Endothelial cell (in vitro differentiated cells): ENCODE results near the gene MED10. TPM values are rescaled to one million over a fixed set of nuclear protein-coding genes. Genes with fewer than 3 reads are reported as not detected.

ENCODE experiments used
- DNase-seq: peaks from one replicate; pipeline ENCODE4 v3.0.0; 2021; ENCODE audit warnings: low spot score
- H3K27ac Mint-ChIP-seq: one replicate; pipeline ENCODE4 v1.8.0; 2021; ENCODE audit warnings: mixed read lengths, inconsistent platforms; ENCODE audit not compliant: unreplicated experiment
- H3K27me3 Mint-ChIP-seq: one replicate; pipeline ENCODE4 v1.8.0; 2021; ENCODE audit warnings: mild to moderate bottlenecking, moderate library complexity, mixed read lengths, inconsistent platforms; ENCODE audit not compliant: unreplicated experiment
- H3K36me3 Mint-ChIP-seq: one replicate; pipeline ENCODE4 v1.8.0; 2021; ENCODE audit warnings: mild to moderate bottlenecking, low read depth, mixed read lengths, inconsistent platforms; ENCODE audit not compliant: unreplicated experiment
- H3K4me1 Mint-ChIP-seq: one replicate; pipeline ENCODE4 v1.8.0; 2021; ENCODE audit warnings: mild to moderate bottlenecking, mixed read lengths, inconsistent platforms; ENCODE audit not compliant: unreplicated experiment
- H3K4me3 Mint-ChIP-seq: one replicate; pipeline ENCODE4 v1.8.0; 2021; ENCODE audit warnings: mild to moderate bottlenecking, mixed read lengths, inconsistent platforms; ENCODE audit not compliant: unreplicated experiment
- H3K9me3 Mint-ChIP-seq: one replicate; pipeline ENCODE4 v1.8.0; 2021; ENCODE audit warnings: mixed read lengths, inconsistent platforms; ENCODE audit not compliant: unreplicated experiment
- total RNA-seq: library from RNA; stranded (reverse); fragmentation: NEBNext Ultra II Directional; extraction: Animal tissue kit (Norgen Biotek cat#: 25700); gene quantifications from one replicate; pipeline ENCODE4 v1.2.1, GENCODE V29; 2021; ENCODE audit not compliant: unreplicated experiment
- TF ChIP-seq, protein P1 (sequence below): fragments of 200-600 bp; sonication (generic); IDR thresholded peaks from one replicate; pipeline ENCODE4 v1.5.0; 2021; ENCODE audit warnings: antibody characterized with exemption; ENCODE audit not compliant: unreplicated experiment

The MED10 gene
- total RNA-seq, 1 donor from 2014 or later = 53.0 TPM

DNA sequence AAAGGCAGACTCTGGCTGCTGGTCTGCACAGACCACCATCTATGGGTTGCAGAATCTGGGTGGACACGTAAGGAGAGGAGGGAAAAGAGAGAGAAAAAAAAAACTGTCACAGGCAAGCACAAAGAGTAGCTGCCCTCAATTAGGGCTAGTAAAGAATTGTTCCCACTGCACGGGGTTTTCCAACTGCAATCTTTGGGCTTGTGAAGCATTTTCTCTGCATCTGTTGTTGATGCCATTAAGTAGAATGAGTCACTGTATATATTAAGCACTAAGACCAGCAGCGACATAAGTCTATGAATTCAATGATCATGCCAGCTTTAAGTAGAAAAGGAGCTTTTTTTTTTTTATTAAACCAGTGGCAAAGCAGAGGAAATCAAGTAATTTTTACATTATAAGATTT lies 40.2 kb downstream of the MED10 start:
- Mint-ChIP-seq H3K36me3 (peaks cover 3% of the 10 kb centered on the region), H3K9me3 (no peaks in the 10 kb centered on the region), H3K4me3 (no peak overlapping the region), H3K27me3 (peaks cover 2% of the 10 kb centered on the region), H3K27ac (no peak overlapping the region), H3K4me1 (no peaks in the 10 kb centered on the region)
- TF ChIP-seq, protein P1, sequence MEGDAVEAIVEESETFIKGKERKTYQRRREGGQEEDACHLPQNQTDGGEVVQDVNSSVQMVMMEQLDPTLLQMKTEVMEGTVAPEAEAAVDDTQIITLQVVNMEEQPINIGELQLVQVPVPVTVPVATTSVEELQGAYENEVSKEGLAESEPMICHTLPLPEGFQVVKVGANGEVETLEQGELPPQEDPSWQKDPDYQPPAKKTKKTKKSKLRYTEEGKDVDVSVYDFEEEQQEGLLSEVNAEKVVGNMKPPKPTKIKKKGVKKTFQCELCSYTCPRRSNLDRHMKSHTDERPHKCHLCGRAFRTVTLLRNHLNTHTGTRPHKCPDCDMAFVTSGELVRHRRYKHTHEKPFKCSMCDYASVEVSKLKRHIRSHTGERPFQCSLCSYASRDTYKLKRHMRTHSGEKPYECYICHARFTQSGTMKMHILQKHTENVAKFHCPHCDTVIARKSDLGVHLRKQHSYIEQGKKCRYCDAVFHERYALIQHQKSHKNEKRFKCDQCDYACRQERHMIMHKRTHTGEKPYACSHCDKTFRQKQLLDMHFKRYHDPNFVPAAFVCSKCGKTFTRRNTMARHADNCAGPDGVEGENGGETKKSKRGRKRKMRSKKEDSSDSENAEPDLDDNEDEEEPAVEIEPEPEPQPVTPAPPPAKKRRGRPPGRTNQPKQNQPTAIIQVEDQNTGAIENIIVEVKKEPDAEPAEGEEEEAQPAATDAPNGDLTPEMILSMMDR = no peak
- DNase-seq = no peak

DNA sequence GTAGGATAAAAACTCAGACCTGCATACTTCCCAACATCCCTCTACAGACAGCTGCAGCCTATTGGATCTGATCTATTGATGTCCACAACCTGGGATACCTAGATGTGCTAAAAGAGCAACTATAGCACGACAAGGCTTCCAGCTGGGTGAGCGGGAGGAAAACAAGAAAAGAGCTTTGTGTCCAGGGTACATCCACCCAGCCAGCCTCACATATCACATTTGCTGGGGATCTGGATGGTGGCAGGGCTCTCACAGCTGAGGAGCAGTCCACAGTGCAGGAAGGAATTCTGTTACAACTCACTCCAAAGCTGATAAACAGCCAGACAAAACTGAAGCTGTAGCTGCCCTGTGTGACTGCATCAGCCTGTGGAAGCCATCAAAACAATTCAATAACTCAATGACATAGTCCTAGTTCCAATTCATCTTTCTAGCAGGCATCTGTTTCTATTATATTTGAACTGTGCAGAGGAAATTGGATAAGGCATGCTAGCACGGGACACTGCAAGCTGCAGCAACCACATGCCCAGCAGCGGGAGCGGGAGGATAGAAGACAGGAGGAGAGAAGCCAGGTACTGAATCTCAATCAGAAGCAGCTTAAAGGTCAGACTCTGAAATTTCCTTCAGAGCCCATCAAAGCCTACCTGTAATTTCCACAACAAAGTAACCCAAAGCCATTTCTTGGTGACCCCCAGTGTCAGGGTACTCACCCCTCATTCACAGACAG lies 45.0 kb downstream of the MED10 start:
- TF ChIP-seq, protein P1 = no peak
- Mint-ChIP-seq H3K27ac (no peak overlapping the region), H3K9me3 (no peaks in the 10 kb centered on the region), H3K36me3 (peaks cover 9% of the 10 kb centered on the region), H3K4me3 (no peak overlapping the region), H3K27me3 (peaks cover 2% of the 10 kb centered on the region), H3K4me1 (no peaks in the 10 kb centered on the region)
- no peak for DNase-seq

DNA sequence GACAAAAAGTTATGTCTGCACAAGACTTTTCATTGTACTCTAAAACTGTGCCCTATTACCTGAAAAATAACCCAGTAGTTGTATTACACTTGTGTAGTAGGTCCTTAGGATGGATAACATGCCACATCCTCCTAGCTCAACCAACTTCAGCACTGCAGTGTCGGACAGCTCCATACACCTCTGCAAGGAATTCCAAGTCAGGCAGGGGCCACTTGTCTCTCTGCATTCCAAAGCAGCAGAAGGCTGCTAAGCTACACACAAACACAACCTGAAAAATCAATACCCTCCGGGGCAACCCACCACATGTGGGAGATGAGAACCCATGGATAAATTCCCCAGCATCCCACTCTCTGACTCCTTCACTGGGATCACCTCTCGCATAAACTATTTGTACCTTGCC lies 50.2 kb downstream of the MED10 start:
- H3K4me3 Mint-ChIP-seq = no peak overlapping the region
- H3K4me1 Mint-ChIP-seq = no peaks in the 10 kb centered on the region
- DNase-seq = peak; percentile 65
- no peak overlapping the region for H3K27ac Mint-ChIP-seq
- peaks cover 6% of the 10 kb centered on the region for H3K36me3 Mint-ChIP-seq
- H3K9me3 Mint-ChIP-seq = no peaks in the 10 kb centered on the region
- TF ChIP-seq, protein P1 = no peak
- peaks cover 2% of the 10 kb centered on the region for H3K27me3 Mint-ChIP-seq

DNA sequence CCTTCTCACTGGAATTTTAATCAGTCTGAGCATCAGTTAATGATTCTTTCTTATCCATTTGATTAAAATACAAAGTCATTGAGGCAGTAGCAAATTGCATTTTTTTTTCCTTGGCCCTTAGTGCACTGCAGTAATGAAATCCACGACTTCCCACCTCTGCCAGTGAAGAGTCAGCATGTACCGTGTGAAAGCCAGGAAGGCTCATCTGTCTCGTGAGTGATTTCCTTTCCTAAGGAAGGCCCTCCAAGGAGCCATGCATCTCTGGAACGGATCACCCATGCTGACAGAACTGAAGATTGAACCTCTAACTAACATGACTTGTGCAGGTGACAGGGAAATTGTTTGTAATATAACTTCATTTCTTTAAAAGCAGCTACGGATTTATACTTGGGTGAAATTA lies 51.6 kb downstream of the MED10 start:
- Mint-ChIP-seq H3K9me3 (no peaks in the 10 kb centered on the region), H3K4me3 (no peak overlapping the region), H3K27ac (no peak overlapping the region), H3K36me3 (peaks cover 6% of the 10 kb centered on the region), H3K27me3 (peaks cover 1% of the 10 kb centered on the region), H3K4me1 (no peaks in the 10 kb centered on the region)
- no peak for DNase-seq
- TF ChIP-seq, protein P1 = no peak

DNA sequence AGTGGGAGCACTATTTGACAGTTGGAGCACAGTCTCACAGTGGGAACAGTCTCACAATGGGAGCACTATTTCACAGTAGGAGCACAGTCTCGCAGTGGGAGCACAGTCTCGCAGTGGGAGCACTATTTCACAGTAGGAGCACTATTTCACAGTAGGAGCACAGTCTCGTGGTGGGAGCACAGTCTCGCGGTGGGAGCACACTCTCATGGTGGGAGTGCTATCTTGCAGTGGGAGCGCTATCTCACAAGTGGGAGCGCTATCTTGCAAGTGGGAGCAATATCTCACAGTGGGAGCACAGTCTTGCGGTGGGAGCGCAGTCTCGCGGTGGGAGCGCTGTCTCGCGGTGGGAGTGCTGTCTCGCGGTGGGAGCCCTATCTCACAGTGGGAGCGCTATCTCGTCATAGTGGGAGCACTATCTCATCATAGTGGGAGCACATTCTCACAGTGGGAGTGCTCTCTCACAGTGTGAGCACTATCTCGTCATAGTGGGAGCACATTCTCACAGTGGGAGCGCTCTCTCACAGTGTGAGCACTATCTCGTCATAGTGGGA lies 56.1 kb downstream of the MED10 start:
- no peaks in the 10 kb centered on the region for H3K4me1 Mint-ChIP-seq
- TF ChIP-seq, protein P1 = no peak
- no peak overlapping the region for H3K4me3 Mint-ChIP-seq
- H3K27me3 Mint-ChIP-seq = peaks cover 1% of the 10 kb centered on the region
- DNase-seq = no peak
- no peaks in the 10 kb centered on the region for H3K9me3 Mint-ChIP-seq
- H3K27ac Mint-ChIP-seq = no peak overlapping the region
- no peaks in the 10 kb centered on the region for H3K36me3 Mint-ChIP-seq
